ENCODE results near the gene KLHL29.

- TF ChIP-seq CTCF (conservative IDR thresholded peaks at IDR 0.05; ENCODE audit: low read depth in 2 of 2) (no peak), EZH2 (IDR thresholded peaks at IDR 0.05; ENCODE audit: low read depth, unreplicated experiment) (no peak)
These were observed 233.3 kb downstream of the KLHL29 start for GRCh38 chr2:23618265-23618664.
